Measurements from ENCODE around the gene VRK1. TPM values are rescaled to one million over a fixed set of nuclear protein-coding genes. Genes with fewer than 3 reads are reported as not detected.

The VRK1 gene
- total and polyA plus RNA-seq, 2 of the 4 experiments (the other 2 are of a cell fraction): 14.2 to 19.9 TPM

DNA sequence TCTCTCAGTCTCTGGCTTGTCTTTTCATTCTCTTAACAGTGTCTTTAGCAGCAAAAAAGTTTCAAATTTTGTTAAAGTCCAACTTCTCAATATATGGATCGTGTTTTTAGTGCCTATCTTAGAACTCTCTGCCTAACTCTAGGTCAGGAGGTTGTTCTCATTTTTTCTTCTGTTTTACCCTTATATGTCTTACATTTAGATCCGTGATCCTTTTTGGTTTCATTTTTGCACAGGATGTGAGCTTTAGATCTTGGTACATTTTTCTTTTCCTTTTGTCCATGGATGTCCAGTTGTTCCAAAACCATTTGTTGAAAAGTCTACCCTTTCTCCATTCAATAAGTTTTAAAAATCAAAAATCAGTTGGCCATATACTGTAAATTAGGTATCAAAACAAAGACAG, 6.8 kb downstream of the VRK1 start:
- intact Hi-C loops (cut with micrococcal nuclease) (loop anchor here (2.0 kb wide), 1 partner anchor 49 kb away; no protein-coding TSS in a partner anchor), in situ Hi-C loops (cut with MboI; ENCODE audit: low sequenced_read_pairs) (no loop called here), dilution Hi-C loops (cut with HindIII; ENCODE audit: low sequenced_read_pairs, unreplicated experiment) (no loop called here)
- no peaks in the 10 kb centered on the region for H4K20me1 ChIP-seq (ENCODE audit: insufficient read depth, low read length)
- peak overlapping the region; percentile 94 for H3K4me2 ChIP-seq (ENCODE audit: low read depth, low read length)
- H3K56ac ChIP-seq (ENCODE audit: extremely low read depth, insufficient read depth, low read length): no peak overlapping the region
- H4K91ac ChIP-seq (ENCODE audit: insufficient read depth, low read depth, low read length): no peak overlapping the region
- peak overlapping the region; percentile 59 for H4K5ac ChIP-seq (ENCODE audit: low read depth, low read length)
- H3K9ac ChIP-seq (ENCODE audit: low read depth, low read length): no peak overlapping the region
- H2BK20ac ChIP-seq (ENCODE audit: low read depth, low read length): no peak overlapping the region
- peaks cover 3% of the 10 kb centered on the region; the same call in 1 of the 2 replicates for H3K4me1 ChIP-seq (ENCODE audit: control insufficient read depth, insufficient read depth, low read length)
- ATAC-seq (ENCODE audit: low read depth): 0 out of 2 replicates have a peak, but pooled peaks have one; percentile 31
- H3K4me3 ChIP-seq (ENCODE audit: insufficient read depth, low read depth, low read length): peak overlapping the region; percentile 25; the same call in 1 of the 2 replicates
- no peak overlapping the region for H2BK15ac ChIP-seq (ENCODE audit: low read depth, low read length)
- H3K9me3 ChIP-seq (ENCODE audit: control insufficient read depth, insufficient read depth, low read length): no peaks in the 10 kb centered on the region
- DNase-seq: peak; percentile 23
- H3K4ac ChIP-seq (ENCODE audit: low read depth, low read length): no peak overlapping the region
- ChIA-PET POLR2A (ENCODE audit: unreplicated experiment) (no interaction called here), CTCF (interaction anchor here (1.4 kb wide), 1 partner anchor 49 kb away, joined by 5 read pairs; no protein-coding TSS in a partner anchor)
- H3K27ac ChIP-seq (ENCODE audit: insufficient read depth, low read length): no peak overlapping the region
- peaks cover 29 to 43% of the 10 kb centered on the region in 2 experiments for H3K79me1 ChIP-seq (ENCODE audit: low read depth in 1 of 2, low read length in 2 of 2)
- H3K14ac ChIP-seq (replicated peaks; ENCODE audit: low read depth, low read length): no peak overlapping the region
- TF ChIP-seq RCOR1 (IDR thresholded peaks at IDR 0.05; ENCODE audit: insufficient replicate concordance, low read length) (no peak), CHD1 (IDR thresholded peaks at IDR 0.05; ENCODE audit: low read depth, low read length) (no peak)
- no peak overlapping the region for H2AK9ac ChIP-seq (replicated peaks; ENCODE audit: low read depth, low read length, poor library complexity)
- no CpG with 5 or more reads among the region's 2 CpGs for WGBS, 2 experiments (ENCODE audit: extremely low coverage in 2 of 2, insufficient read length in 1 of 2)
- H3K23ac ChIP-seq (ENCODE audit: low read depth, low read length): no peak overlapping the region
- H2AFZ ChIP-seq (replicated peaks; ENCODE audit: low read length, poor library complexity): no peak overlapping the region
- BruUV-seq (replicated peaks): no TSS peak
- H3K9me1 ChIP-seq (ENCODE audit: insufficient read depth, low read length): no peaks in the 10 kb centered on the region
- H2BK5ac ChIP-seq (ENCODE audit: low read depth, low read length, poor library complexity, severe bottlenecking): no peak overlapping the region
- peak overlapping the region in 1 of 2 experiments; percentile 4; a peak in 1 of 4 replicates for H4K8ac ChIP-seq (ENCODE audit: low read depth in 2 of 2, low read length in 2 of 2)
- no peak overlapping the region for H2BK120ac ChIP-seq (ENCODE audit: low read depth, low read length)
- H2AK5ac ChIP-seq (ENCODE audit: low read depth, low read length): no peak overlapping the region
- peak overlapping the region; percentile 55; the same call in 1 of the 2 replicates for H3K18ac ChIP-seq (ENCODE audit: low read depth, low read length)
- no peaks in the 10 kb centered on the region for H3K27me3 ChIP-seq (ENCODE audit: control insufficient read depth, insufficient read depth, low read length)
- no peaks in the 10 kb centered on the region for H3K36me3 ChIP-seq (ENCODE audit: control insufficient read depth, insufficient read depth, low read length)
